Measurements from ENCODE around the gene KRTAP22-2.

GRCh38 chr21:30579346-30579745 lies 10.9 kb downstream of the KRTAP22-2 start:
- TF ChIP-seq CTCF (IDR thresholded peaks at IDR 0.05) (no peak), POLR2A (IDR thresholded peaks at IDR 0.05) (no peak)
